Activated effector memory CD4-positive, alpha-beta T cell treated with anti-CD3 and anti-CD28 coated beads, Interleukin-2, amount 50 U/mL, for 16 hours (primary cell): ENCODE measurements around the gene ZNF750.

ENCODE experiments used
- DNase-seq: peaks from one replicate; pipeline ENCODE4 v3.0.0-alpha.2; 2020

The ZNF750 gene

DNA sequence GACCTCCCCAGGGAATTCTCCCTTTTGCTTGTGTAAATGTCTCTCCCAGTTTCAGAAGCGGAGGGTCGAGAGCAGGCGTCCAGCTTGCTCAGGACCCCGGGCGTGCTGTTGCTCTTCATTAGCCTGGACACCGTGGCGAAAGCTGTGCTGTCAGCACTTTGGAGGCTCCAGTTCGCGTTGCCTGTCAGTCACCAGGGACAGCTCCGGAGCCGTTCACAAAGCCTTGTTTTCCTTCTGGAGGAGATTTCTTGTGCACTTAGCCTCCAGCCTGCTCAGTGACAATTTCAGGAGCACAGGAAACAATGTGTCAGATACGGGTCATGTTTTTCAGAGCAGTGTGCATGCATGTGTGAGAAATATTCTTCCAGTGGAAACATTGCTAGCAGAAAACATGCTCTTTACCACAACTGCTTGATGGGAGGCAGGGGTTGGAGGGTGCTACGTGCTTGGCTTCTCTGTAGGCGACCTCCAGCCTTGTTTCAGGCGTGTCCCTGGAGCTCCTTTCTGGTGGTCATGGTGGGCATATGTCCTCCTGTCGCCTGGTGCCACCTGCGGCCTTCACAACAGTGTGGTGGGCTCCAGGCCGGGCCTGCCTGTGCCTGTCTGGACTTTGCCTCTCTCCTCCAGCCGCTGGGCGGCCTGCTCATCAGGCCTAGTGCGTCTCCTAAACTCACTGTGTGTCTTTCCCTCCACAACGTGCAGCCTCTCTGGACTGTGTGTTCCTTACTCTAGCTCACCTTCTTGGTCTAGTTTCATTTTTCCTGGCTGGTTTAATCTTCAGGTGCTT lies 29.0 kb downstream of the ZNF750 start:
- DNase-seq = no peak

DNA sequence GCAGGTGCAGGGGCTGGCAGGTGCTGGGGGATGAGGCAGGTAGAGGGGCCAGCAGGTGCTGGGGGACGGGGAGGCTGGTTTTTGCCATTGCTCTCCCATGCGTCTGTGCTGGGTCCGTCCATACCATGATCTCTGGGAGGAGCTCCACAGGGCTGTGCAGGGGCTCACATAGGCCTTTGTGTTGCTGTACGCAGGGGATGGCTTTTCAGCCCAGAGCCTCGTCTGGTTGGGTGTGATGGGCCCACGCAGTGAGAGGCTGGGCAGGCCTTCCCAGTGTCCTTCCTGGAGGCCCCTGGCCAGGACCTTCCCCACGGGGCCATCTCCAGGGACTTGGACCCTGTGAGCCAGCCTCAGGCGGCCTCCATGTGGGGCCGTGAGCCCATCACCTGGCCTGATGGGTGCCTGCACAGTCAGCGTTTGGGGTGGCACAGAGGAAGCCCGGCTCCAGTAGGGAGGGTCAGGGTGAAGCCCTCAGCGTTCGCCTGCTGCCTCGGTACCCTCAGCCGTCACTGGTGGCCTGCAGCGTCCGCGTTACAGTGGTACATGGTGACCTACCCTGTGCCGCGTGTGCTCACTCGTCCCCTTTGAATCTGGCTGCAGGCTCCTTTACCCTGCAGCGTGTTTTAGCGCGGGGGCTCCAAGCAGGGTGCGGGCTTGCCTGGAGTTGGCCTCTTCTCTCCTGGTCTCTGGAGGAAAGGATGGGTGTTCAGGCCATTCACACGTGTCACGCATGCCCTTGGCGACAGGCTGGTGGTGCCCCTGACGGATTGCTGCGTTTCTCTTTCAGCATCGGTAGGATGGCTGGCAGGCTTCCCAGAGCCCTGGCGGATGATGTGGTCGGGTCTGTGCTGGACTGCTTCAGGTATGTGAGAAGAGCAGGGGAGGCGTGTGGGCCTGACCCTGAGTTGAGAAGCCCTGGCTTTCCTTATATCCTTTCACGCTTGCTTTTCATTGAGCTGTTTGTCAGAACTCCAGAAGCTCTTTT lies 30.6 kb downstream of the ZNF750 start:
- no peak for DNase-seq

DNA sequence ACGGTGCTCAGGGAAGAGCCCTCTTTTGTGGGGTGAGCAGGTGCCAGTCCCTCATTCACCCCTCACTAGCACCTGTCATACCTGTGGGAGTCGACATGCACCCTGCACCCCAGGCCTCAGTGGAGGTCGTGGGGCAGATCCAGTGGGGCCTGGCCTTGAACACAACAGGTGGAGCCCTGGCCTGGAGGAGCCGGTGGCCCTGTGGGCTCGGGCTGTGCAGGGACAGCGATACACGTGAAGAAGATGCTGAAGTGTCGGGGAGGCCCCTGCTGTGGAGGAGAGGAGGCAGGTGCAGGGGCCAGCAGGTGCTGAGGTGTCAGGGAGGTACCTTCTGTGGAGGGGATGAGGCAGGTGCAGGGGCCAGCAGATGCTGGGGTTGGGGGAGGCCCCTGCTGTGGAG lies 31.8 kb downstream of the ZNF750 start:
- no peak for DNase-seq

DNA sequence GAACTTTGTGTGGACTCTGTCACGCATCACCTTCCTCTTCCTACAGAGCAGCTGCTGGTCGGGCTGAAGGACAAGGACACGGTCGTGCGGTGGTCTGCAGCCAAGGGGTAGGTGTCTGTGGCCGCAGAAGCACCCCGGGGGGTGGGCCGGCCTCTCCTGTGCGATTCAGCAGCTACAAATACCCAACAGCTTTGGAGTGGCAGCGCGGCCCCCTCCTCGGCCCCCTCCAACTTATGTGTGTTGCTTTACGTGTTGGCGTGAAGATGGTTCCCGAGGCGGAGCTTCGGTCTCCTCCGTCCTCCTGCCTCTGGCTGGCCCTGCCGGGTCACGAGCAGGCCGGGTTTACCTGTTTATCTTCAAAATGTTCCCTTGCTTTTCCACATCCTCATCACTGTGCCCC lies 32.3 kb downstream of the ZNF750 start:
- DNase-seq = no peak

DNA sequence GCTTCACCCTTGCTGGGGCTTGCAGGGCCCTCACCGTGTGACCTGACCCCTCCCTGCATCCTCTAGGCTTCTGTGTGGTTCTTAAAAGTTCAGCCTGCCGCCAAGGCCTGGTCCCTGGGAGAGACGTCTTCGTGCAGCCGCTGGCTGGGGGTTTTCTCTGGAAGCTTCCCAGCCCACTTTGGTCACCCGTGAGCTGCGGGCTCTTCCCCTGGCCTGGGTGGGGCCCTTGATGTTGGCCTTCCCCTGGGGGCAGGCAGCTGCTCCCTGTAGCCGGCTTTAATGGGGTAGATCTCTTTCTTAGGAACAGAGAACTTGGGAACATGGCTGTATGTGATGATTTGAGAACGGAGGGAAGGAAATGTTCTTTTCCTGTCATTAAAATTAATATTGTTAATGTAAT lies 32.7 kb downstream of the ZNF750 start:
- DNase-seq = no peak

DNA sequence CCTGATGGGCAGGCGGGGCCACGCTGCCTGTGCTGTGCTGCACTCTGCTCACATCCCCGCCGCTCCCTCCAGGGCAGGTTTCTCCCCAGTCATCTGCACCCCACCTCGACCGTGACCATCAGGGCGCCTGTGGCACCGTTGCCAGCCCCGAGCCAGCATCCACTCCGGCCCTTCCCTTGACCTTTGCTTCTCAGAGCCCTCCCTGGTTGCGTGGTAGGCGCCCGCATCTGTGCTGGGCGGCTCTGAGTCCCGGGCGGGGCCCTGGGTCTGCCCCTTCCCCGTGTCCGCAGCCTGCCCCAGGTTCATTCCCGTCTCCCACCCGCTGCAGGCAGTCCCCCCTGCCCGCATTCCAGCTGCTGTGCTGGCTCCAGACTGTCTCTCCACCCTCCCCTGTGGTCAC lies 33.2 kb downstream of the ZNF750 start:
- no peak for DNase-seq

DNA sequence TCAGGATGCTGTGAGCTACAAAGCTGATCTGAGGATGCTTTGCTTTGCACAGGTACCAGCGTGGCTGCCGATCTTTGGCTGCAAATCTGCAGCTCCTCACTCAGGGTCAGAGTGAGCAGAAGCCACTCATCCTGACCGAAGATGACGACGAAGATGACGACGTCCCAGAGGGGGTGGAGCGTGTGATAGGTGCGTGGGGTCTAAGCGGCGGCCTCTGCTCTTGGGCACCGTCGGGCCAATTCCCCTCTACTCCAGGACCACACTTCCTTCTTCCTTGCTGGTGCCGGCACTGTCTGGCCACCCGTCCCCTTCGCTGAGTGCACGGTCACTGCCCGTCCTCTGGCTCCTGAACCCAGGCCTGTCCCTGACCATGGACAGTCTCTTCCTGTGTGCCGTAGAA lies 34.0 kb downstream of the ZNF750 start:
- DNase-seq = no peak

DNA sequence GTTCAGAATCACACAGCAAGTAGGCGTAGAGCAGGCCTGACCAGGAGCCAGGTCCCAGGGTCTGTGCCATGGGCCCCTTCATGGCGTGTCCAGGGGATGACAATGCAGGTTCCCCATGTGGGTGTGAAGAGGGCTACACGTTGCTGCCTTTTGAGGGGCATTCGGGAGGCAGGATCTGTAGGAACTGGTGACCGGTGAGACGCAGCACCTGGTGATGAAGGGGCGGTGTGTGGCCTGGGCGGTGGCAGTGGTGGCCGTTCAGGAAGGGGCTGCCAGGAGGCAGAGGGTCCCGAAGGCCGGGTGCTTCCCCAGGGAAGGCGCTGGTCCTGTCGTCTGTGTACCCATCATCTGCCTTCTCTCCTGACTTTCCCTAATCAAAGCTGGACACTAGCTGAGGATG lies 34.6 kb downstream of the ZNF750 start:
- no peak for DNase-seq

DNA sequence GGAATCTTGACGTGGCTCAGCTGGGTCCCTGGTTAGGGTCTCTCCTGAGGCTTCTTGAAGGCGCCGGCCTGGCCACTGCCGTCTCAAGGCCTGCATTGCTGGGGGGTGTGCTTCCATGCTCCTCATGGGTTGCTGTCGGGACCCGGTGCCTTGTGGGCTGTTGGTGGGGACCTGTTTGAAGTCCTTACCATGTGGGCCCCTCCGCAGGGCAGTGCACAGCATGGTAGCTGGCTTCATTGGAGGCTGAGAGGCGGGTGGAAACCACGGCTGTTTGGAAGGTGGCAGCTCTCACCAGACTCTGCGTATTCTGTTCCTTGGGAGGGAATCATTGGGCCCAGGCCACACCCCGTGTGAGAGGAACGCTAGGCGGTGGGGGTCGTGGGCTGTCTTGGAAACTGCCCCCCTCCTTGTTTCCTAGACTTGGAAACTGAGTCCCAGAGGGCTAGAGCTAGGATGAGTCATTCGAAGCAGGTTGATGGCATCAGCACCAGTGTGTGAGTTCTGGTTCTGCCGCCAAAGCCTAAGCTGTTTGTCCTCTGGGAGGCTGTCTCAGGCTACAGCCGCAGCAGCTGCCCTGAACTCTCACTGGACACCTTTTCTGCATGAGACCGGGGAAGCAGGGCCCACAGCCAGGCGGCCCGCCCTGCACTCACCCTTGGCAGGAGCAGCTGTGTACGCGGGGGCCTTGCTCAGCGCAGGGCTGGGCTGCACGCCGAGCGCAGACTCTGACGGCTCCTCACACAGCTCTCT lies 35.2 kb downstream of the ZNF750 start:
- DNase-seq = no peak

DNA sequence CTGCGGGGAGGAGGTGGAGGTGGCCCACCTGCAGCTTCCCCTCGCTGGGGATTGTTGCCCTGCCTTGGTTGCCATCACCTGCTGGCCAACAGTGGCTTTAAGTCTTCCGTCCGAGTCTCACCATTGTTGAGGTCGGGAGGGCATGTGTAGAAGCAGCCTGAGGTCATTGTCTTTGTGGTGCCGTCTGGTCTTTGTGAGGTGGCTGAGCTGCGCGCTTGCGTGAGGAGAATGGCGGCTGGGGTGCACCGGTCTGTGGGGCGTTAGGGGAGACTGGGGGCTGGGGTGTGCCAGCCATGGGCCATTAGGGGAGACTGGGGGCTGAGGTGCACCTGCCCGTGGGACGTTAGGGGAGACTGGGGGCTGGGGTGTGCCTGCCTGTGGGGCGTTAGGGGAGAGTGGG lies 36.2 kb downstream of the ZNF750 start:
- no peak for DNase-seq

DNA sequence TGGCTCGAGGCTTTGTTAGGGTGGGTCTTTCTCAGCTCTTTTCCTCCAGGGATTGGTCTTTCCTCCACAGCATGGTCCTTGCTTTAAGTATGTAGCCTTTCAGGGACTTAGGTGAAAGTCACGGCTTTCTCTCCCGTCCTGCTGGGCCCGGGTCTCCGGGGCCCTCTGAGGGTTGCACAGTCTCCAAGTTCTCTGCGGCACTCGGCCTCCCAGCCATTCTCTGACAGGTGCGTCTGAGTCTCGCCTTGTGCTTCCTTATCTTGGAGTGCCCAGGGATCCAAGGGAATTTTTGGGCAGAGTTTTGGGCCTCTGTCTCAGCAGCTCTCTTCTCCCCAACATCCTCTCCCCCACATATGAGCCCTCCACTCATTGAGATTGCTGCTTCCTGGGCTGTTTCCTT lies 36.6 kb downstream of the ZNF750 start:
- DNase-seq = no peak

DNA sequence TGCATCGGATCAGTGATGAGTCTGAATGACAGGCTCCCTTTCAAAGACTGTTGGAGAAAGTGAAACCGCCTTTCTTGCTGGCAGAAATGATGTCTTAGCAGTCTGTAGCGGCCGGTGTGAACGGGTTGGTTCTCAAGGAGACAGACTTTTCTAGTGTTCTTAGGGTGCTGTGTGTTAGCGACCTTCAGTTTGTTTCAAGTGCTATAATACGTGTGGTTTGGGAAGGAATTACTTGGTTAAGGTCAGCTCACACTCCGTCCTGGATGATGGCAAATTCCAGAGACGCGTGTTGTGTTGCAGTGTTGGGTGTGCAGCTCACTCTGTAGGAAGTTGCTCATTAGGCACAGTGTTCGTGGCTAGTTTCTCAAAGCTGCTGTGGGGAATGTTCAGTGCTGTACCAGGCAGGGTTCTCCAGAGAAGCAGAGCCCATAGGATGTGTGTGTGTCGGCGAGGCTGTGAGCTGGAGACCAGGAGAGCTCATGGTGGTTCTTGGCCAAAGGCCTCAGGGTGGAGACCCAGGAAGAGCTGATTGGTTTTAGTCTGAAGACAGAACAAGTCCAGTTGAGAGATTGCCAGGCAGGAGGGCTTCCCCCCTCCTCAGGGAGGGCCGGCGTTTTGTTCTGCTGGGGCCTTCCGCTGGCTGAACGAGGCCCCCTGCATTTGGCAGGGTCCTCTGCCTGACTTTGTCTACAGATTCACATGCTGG lies 37.6 kb downstream of the ZNF750 start:
- DNase-seq = no peak

DNA sequence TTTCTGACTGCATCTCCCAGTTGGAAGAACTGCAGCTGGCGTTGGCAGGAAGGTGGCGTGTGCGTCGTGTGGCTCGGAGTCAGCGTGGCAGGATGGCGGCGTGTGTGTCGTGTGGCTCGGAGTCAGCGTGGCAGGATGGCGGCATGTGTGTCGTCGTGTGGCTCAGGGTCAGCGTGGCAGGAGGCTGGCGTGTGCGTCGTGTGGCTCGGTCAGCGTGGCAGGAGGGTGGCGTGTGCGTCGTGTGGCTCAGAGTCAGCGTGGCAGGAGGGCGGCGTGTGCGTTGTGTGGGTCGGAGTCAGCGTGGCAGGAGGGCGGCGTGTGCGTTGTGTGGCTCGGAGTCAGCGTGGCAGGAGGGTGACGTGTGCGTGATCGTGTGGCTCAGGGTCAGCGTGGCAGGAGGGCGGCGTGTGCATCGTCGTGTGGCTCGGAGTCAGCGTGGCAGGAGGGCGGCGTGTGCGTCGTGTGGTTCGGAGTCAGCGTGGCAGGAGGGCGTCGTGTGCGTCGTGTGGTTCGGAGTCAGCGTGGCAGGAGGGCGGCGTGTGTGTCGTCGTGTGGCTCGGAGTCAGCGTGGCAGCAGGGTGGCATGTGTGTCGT lies 38.3 kb downstream of the ZNF750 start:
- DNase-seq = no peak

DNA sequence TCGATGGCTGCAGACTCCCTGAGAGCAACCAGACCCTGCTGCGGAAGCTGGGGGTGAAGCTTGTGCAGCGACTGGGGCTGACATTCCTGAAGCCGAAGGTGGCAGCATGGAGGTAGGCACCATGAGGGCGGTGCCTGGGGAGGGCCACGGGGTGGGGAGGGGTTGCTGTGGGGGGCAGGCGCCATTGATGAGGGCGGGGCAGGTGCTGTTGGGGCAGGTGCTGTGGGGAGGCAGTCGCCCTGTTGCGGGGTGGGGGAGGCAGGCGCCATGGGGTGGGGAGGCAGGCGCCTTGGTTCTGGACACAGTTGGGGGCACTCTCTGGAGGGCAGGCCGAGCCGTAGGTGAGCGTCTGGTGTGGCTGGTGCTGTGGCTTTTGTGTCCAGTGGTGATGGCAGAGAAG lies 38.9 kb downstream of the ZNF750 start:
- no peak for DNase-seq

DNA sequence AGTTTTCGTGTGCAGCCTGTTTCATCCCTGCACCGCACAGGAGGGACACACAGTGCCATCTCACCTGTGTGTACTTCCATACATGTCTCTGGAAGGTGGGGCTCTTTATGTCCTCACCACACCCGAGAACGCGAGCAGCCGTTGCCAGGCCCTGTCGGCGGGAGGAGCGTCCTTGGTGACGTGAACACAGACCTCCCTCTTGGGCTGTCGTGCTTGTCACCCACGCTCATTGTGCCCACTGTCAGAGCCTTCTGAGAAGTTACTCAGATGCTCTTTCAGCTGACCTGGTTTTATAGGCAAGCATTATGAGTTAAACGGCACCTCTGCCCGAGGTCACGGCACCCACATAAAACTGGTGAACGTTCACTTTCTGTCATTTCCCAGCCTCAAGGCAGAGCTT lies 40.2 kb downstream of the ZNF750 start:
- no peak for DNase-seq

DNA sequence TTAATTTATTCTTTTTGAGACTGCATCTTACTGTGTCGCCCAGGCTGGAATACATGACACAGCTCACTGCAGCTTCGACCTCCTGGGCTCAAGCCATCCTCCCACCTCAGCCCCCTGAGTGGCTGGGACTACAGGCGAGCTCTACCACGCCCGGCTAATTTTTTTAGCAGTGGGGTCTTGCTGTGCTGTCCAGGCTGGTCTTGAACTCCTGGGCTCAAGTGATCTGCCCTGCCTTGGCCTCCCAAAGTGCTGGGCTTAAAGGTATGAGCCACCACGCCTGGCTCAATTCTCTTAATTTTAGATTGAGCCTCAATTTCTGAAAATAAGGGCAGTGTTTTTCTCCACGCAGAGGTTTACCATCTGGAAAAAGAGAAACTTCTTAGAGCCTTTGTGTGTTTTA lies 41.1 kb downstream of the ZNF750 start:
- no peak for DNase-seq

DNA sequence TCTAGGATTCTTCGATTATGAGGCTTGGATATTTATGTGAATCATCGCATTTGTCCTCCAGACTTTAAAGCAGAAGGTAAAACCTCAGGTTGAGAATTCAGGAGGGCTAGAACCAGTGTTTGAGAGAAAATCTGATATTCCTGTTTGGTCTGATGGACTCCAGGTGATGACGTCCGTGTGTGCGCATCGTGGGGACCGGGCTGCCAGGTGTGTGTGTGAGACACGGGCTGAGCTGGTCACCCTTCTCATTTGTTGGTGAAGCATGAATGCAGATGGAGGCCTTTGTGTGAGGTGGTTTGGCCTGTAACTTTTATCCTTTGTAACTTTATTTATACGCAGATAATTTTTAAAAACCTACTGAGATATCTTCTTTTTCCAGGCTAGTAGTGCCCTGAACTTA lies 42.8 kb downstream of the ZNF750 start:
- DNase-seq = no peak

DNA sequence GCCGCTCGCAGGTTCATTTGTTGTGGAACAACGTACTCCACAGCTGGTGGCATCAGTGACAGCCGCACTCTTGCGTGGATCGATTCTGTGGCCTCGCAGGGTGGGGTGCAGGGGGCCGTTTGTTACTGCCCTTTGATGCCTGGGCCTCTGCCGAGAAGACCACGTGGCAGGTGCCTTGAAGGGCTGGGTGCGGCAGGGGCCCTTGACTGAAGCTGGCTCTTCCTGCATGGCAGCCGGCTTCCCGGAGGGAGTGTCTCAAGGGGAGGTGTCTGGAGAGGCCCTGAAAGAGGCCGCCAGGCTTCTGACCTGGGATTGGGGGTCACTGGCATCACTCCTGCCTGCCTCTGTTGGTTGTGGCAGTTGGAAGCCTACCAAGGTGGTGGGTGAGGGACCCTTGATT lies 44.2 kb downstream of the ZNF750 start:
- DNase-seq = no peak

DNA sequence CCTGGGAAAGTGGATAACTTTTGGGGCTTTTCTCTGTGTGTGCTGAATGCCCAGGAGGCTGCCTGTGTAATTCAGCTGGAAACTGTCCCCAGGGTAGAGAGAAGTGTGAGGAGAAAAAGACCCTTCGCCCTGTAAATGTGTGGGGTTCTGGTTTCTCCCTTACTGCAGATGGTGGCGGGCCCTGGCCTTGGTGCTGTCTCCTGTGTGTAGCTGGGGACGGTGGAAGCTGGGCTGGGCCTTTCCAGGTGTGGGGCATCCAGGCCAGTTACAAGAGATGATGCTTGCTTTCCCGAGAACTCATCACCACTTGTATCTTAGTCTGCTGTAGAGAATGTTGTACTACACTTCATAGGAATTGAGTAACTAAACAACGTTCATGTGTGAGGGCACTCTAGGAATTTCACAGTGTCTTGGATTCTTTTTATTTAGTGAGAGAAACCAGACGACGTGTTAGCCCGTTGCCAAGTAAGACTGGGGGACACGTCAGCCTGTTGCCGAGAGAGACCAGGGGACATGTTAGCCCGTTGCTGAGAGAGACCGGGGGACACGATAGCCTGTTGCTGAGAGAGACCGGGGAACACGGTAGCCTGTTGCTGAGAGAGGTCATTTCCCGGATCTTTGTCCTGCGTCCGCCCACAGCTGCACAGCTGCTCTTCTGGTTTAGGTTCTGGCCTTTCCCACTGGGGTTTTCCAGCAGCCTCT lies 44.9 kb downstream of the ZNF750 start:
- no peak for DNase-seq

DNA sequence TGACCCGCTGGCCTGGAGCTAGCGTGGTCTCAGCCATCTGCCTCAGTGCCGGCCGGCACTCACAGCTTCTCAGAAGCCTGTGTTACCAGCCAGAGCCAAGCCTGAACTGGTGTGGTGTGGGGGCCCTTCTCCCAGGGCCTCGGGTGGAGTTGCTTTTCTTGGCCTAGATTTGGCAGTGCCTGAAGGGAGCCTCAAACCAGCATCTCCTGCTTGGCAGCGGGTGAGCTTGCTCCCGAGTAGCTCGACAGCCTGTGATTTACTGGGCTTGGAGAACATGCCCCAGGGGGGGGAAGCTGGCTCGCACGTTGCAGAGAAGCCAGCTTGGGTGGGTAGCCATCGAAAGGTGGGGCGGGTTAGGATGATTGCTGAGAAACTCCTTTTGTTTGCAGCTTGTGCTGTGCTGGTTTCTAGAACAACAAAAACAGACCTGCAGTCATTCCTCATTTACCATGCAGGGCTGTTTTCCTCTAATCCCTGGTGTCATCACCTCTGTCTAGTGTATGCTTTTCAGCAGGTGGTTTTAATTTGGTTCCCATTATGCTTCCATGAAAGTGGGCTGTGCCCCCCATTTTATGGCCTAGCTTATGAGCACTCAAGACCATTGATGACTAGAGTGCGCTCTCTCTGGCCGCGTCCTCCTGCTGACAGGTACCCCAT lies 45.7 kb downstream of the ZNF750 start:
- no peak for DNase-seq

DNA sequence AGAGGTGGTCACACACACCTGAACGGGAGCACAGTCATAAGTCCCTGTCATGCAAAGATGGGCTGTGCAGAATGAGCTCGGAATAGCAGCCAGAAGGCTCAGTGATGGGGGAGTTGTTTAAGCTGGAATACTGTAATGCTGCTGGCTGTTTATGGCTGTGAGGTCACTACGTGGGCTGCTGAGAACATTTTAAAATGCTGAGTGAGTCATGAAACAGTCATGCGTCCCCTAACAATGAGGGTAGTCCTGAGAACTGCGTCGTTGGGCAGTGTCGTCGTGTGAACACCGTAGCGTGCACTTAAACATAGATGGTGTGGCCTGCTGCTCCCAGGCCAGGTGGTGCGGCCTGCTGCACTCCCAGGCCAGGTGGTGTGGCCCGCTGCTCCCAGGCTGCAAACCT lies 48.3 kb downstream of the ZNF750 start:
- no peak for DNase-seq
